Activated CD4-positive, alpha-beta T cell treated with anti-CD3 and anti-CD28 coated beads, Interleukin-2, amount 10 ng/mL, durations not matched to agents 24 days and 14 days (primary cell): ENCODE measurements around the gene ACBD3. TPM values are rescaled to one million over a fixed set of nuclear protein-coding genes. Genes with fewer than 3 reads are reported as not detected.

Source experiments
- DNase-seq: peaks from one replicate; pipeline ENCODE4 v3.0.0; 2022
- H3K27ac Mint-ChIP-seq: one replicate; pipeline ENCODE4 v1.8.0; 2022; ENCODE audit warnings: mild to moderate bottlenecking, mixed read lengths
- H3K27me3 Mint-ChIP-seq: one replicate; pipeline ENCODE4 v1.8.0; 2022; ENCODE audit warnings: mixed read lengths
- H3K36me3 Mint-ChIP-seq: one replicate; pipeline ENCODE4 v1.8.0; 2022; ENCODE audit warnings: low read depth, mild to moderate bottlenecking, mixed read lengths
- H3K4me1 Mint-ChIP-seq: one replicate; pipeline ENCODE4 v1.8.0; 2021; ENCODE audit warnings: mixed read lengths
- H3K4me3 Mint-ChIP-seq: one replicate; pipeline ENCODE4 v1.8.0; 2022; ENCODE audit warnings: mild to moderate bottlenecking, moderate library complexity, mixed read lengths
- H3K9me3 Mint-ChIP-seq: one replicate; pipeline ENCODE4 v1.8.0; 2021; ENCODE audit warnings: mixed read lengths
- intact Hi-C: fragments of 100-400 bp; cut with micrococcal nuclease; formaldehyde crosslinking; loops from one replicate; pipeline ENCODE4 v1.15.1; 2023
- total RNA-seq: library from RNA; stranded (reverse); gene quantifications from 2 replicates; pipeline ENCODE4 v1.2.3, GENCODE V29; 2022

The ACBD3 gene
- total RNA-seq, 1 donor from 2014 or later: 23.9 TPM

DNA sequence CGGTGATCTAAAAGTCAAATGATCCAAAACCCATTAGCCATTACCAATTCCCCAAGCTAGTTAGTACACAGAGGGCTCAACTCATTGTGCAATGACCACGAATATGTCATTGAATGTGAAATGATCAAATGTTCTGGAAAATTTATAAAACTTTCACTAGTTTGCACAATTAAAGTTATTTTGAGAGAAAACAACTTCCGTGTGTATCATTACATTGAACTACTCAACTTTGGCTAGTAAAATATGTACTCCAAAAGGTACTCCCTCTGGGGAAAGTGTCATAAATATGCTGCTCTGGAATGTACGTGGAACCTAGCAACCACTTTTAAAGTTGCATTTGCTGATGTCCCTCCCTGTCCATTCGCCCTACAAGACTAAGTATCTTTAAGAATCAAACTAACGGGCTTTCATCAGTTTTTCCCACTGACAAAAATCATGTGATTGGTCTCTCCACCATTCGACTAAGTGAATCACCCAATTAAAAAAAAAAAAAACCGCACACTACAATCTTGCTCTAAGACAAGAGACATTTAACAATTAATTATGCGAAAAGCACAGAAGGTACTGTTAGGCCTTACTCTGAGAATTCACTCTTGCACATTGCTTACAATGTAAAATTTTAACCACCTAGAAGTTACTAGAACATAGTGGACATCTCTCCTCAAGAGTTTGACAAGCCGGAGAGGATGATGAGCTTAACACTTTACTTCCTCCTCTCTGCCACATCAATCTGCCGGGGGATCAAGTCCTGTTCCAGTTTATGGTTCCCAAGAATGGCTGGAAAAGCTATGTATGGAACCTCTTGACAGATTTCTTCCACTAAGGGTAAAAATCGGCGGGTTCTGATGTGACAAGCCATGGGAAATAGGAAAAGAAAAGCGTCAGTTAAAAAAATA, 1.2 kb downstream of the ACBD3 start:
- H3K9me3 Mint-ChIP-seq: no peaks in the 10 kb centered on the region
- DNase-seq: no peak
- H3K36me3 Mint-ChIP-seq: peaks cover 20% of the 10 kb centered on the region
- peak overlapping the region; percentile 97 for H3K4me3 Mint-ChIP-seq
- H3K27me3 Mint-ChIP-seq: no peaks in the 10 kb centered on the region
- intact Hi-C loops: loop anchor here (1.0 to 5.0 kb wide), 5 partner anchors 63 to 222 kb away; partner anchors contain the start of genes H3-3A, LIN9 and PARP1
- peak overlapping the region; percentile 90 for H3K27ac Mint-ChIP-seq
- peaks cover 29% of the 10 kb centered on the region for H3K4me1 Mint-ChIP-seq

DNA sequence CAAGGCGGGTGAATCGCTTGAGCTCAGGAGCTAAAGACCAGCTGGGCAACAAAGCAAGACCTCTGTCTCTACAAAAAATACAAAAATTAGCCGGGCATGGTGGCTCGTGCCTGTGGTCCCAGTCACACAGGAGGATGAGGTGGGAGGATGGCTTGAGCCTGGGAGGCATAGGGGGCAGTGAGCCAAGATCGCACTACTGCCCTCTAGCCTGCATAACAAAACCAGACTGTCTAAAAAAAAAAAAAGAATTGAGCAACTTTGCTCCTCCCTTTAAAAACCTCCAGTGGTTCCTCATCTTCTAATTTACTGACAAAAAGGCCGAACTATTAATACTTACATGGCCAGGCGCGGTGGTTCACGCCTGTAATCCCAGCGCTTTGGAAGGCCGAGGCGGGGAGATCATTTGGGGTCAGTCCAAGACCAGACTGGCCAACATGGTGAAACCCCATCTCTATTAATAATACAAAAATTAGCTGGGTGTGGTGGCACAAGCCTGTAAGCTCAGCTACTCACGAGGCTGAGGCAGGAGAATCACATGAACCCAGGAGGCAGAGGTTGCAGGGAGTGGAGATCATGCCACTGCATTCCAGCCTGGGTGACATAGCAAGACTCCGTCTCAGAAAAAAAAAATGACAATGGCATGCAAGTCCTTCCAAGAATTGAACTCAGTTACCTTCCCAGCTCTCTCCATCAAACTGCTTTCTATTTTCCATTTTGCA, 4.4 kb downstream of the ACBD3 start:
- H3K4me3 Mint-ChIP-seq: no peak overlapping the region
- H3K27ac Mint-ChIP-seq: no peak overlapping the region
- no peak for DNase-seq
- H3K4me1 Mint-ChIP-seq: peaks cover 35% of the 10 kb centered on the region
- peaks cover 36% of the 10 kb centered on the region for H3K36me3 Mint-ChIP-seq
- no peaks in the 10 kb centered on the region for H3K27me3 Mint-ChIP-seq
- intact Hi-C loops: no loop called here
- H3K9me3 Mint-ChIP-seq: peaks cover 3% of the 10 kb centered on the region

- H3K36me3 Mint-ChIP-seq: peaks cover 33% of the 10 kb centered on the region
- H3K4me3 Mint-ChIP-seq: no peak overlapping the region
- intact Hi-C loops: no loop called here
- H3K4me1 Mint-ChIP-seq: peaks cover 13% of the 10 kb centered on the region
- H3K9me3 Mint-ChIP-seq: peaks cover 3% of the 10 kb centered on the region
- no peaks in the 10 kb centered on the region for H3K27me3 Mint-ChIP-seq
- no peak overlapping the region for H3K27ac Mint-ChIP-seq
- DNase-seq: no peak
Observed at GRCh38 chr1:226176870-226177269, 9.7 kb downstream of the ACBD3 start.

GRCh38 chr1:226172589-226172988, 14.0 kb downstream of the ACBD3 start:
- H3K27ac Mint-ChIP-seq: no peak overlapping the region
- DNase-seq: no peak
- intact Hi-C loops: no loop called here
- H3K36me3 Mint-ChIP-seq: peaks cover 23% of the 10 kb centered on the region
- H3K9me3 Mint-ChIP-seq: peaks cover 3% of the 10 kb centered on the region
- H3K4me1 Mint-ChIP-seq: peaks cover 6% of the 10 kb centered on the region
- no peak overlapping the region for H3K4me3 Mint-ChIP-seq
- no peaks in the 10 kb centered on the region for H3K27me3 Mint-ChIP-seq

- no peaks in the 10 kb centered on the region for H3K27me3 Mint-ChIP-seq
- no peak for DNase-seq
- H3K9me3 Mint-ChIP-seq: no peaks in the 10 kb centered on the region
- H3K27ac Mint-ChIP-seq: no peak overlapping the region
- H3K4me1 Mint-ChIP-seq: no peaks in the 10 kb centered on the region
- H3K36me3 Mint-ChIP-seq: peaks cover 36% of the 10 kb centered on the region
- intact Hi-C loops: no loop called here
- H3K4me3 Mint-ChIP-seq: no peak overlapping the region
Observed at GRCh38 chr1:226166341-226166740, 20.2 kb downstream of the ACBD3 start.

- intact Hi-C loops: no loop called here
- no peaks in the 10 kb centered on the region for H3K27me3 Mint-ChIP-seq
- H3K27ac Mint-ChIP-seq: no peak overlapping the region
- H3K36me3 Mint-ChIP-seq: peaks cover 44% of the 10 kb centered on the region
- H3K4me3 Mint-ChIP-seq: no peak overlapping the region
- H3K9me3 Mint-ChIP-seq: no peaks in the 10 kb centered on the region
- DNase-seq: no peak
- H3K4me1 Mint-ChIP-seq: peaks cover 2% of the 10 kb centered on the region
Observed at GRCh38 chr1:226164154-226164553, 22.4 kb downstream of the ACBD3 start.

GRCh38 chr1:226162898-226163297, 23.6 kb downstream of the ACBD3 start:
- no peak for DNase-seq
- intact Hi-C loops: no loop called here
- peaks cover 12% of the 10 kb centered on the region for H3K4me1 Mint-ChIP-seq
- H3K27me3 Mint-ChIP-seq: no peaks in the 10 kb centered on the region
- H3K9me3 Mint-ChIP-seq: no peaks in the 10 kb centered on the region
- H3K27ac Mint-ChIP-seq: no peak overlapping the region
- peaks cover 51% of the 10 kb centered on the region for H3K36me3 Mint-ChIP-seq
- no peak overlapping the region for H3K4me3 Mint-ChIP-seq

DNA sequence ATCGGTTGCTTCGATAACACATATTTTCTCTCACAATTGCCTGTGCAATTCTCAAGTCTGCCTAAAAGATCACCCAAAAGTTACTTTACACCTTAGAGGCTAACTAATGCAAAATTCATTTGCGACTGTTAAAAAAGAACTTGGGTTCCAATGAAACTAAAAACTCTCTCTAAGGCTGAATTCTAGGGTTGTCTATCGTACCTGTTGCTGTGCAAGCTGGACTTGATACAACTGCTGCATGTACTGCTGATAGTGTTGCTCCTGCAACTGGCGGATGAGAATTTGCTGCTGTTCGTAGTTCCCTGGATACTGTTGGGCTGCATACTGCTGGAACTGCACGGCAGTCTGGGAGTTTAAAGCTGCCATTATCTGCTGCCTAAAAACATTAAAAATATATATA, 27.6 kb downstream of the ACBD3 start:
- no peaks in the 10 kb centered on the region for H3K27me3 Mint-ChIP-seq
- intact Hi-C loops: no loop called here
- DNase-seq: no peak
- no peaks in the 10 kb centered on the region for H3K9me3 Mint-ChIP-seq
- no peak overlapping the region for H3K4me3 Mint-ChIP-seq
- peaks cover 57% of the 10 kb centered on the region for H3K36me3 Mint-ChIP-seq
- H3K27ac Mint-ChIP-seq: peak overlapping the region; percentile 53
- peaks cover 18% of the 10 kb centered on the region for H3K4me1 Mint-ChIP-seq

DNA sequence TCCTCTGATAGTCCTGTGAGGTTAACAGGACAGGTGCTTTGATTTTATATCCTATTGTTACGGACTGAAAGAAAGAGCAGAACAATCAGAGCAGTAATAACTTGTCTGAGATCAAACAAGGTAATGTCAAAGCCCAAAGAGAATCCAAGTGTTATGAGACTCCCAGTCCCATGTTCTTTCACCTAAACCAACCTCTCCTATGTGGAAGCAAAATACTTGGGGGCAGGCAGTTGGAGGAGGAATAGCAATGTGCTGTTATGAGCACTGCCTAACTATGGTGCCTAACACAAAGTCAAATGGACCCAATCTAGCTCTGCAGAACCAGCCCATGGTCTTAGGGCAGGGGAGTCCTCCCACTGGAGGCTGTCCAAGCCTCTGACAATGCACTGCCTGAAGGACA, 28.1 kb downstream of the ACBD3 start:
- peaks cover 18% of the 10 kb centered on the region for H3K4me1 Mint-ChIP-seq
- no peak overlapping the region for H3K4me3 Mint-ChIP-seq
- peak overlapping the region; percentile 53 for H3K27ac Mint-ChIP-seq
- H3K9me3 Mint-ChIP-seq: no peaks in the 10 kb centered on the region
- intact Hi-C loops: no loop called here
- no peak for DNase-seq
- no peaks in the 10 kb centered on the region for H3K27me3 Mint-ChIP-seq
- H3K36me3 Mint-ChIP-seq: peaks cover 56% of the 10 kb centered on the region

- H3K36me3 Mint-ChIP-seq: peaks cover 58% of the 10 kb centered on the region
- peak overlapping the region; percentile 32 for H3K4me3 Mint-ChIP-seq
- H3K4me1 Mint-ChIP-seq: peaks cover 18% of the 10 kb centered on the region
- intact Hi-C loops: no loop called here
- H3K9me3 Mint-ChIP-seq: no peaks in the 10 kb centered on the region
- no peaks in the 10 kb centered on the region for H3K27me3 Mint-ChIP-seq
- H3K27ac Mint-ChIP-seq: peak overlapping the region; percentile 29
- DNase-seq: no peak
Observed at GRCh38 chr1:226157761-226158316, 28.7 kb downstream of the ACBD3 start.

- Mint-ChIP-seq H3K27ac (no peak overlapping the region), H3K9me3 (no peaks in the 10 kb centered on the region), H3K36me3 (peaks cover 51% of the 10 kb centered on the region), H3K4me3 (no peak overlapping the region), H3K27me3 (no peaks in the 10 kb centered on the region), H3K4me1 (peaks cover 17% of the 10 kb centered on the region)
- no peak for DNase-seq
- intact Hi-C loops: no loop called here
Observed at GRCh38 chr1:226154593-226154992, 31.9 kb downstream of the ACBD3 start.

DNA sequence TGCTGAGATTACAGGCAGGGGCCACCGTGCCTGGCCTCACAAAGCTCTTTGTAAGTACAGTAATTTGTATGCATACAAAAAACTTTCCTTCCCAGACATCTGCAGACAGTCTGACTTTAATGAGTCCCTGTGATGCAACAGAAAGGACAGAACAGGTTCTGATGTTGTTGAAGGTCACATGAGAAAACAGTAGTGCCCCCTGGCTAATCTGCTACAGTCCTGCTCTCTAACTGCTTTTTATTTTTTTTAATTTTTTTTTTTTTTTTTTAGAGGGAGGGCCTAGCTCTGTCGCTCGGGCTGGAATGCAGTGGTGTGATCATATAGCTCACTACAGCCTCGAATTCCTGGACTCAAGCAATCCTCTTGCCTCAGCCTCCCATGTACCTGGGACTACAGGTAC, 36.7 kb downstream of the ACBD3 start:
- Mint-ChIP-seq H3K36me3 (peaks cover 49% of the 10 kb centered on the region), H3K27ac (no peak overlapping the region), H3K9me3 (no peaks in the 10 kb centered on the region), H3K4me3 (no peak overlapping the region), H3K27me3 (no peaks in the 10 kb centered on the region), H3K4me1 (peaks cover 3% of the 10 kb centered on the region)
- intact Hi-C loops: no loop called here
- no peak for DNase-seq

DNA sequence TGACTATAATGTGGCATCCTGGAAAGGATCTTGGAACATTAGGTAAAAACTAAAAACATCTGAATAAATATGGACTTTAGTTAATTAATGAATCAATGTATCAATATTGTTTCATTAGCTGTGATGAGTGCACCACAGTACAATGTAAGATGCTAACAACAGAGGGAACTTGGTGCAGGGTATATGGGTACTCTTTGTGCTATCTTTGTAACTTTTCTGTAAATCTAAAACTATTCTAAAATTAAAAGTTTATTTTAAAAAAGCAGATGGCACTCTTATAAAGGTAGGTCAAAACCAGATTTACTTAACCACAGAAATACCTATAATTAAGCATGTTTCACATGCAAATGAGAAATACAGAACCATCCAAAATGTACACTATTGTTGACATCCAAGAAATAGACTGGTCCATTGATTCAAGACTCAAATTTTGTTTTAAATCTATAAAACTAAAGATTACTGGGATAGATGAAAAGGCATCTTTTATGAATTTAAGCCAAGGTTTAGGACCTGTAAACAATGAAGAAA, 38.4 kb downstream of the ACBD3 start:
- intact Hi-C loops: no loop called here
- Mint-ChIP-seq H3K36me3 (peaks cover 47% of the 10 kb centered on the region), H3K27ac (no peak overlapping the region), H3K27me3 (no peaks in the 10 kb centered on the region), H3K4me3 (no peak overlapping the region), H3K9me3 (no peaks in the 10 kb centered on the region), H3K4me1 (no peaks in the 10 kb centered on the region)
- DNase-seq: no peak

- no peaks in the 10 kb centered on the region for H3K4me1 Mint-ChIP-seq
- no peaks in the 10 kb centered on the region for H3K27me3 Mint-ChIP-seq
- H3K27ac Mint-ChIP-seq: no peak overlapping the region
- H3K9me3 Mint-ChIP-seq: no peaks in the 10 kb centered on the region
- peaks cover 31% of the 10 kb centered on the region for H3K36me3 Mint-ChIP-seq
- no peak overlapping the region for H3K4me3 Mint-ChIP-seq
- no peak for DNase-seq
- intact Hi-C loops: no loop called here
Observed at GRCh38 chr1:226144045-226144444, 42.5 kb downstream of the ACBD3 start.
